Activated CD8-positive, alpha-beta memory T cell treated with anti-CD3 and anti-CD28 coated beads for 1 hour (primary cell): ENCODE data around the gene CLASRP.
"Not testable (repeated sequence)": the region's sequence is repeated elsewhere in the genome, so short reads cannot be mapped to it uniquely, and the experiment has no call there.

ENCODE experiments used
- DNase-seq, 2 donors: peaks; one replicate each; pipeline ENCODE4 v3.0.0-alpha.2; 2020; ENCODE audit warnings: low read depth in 1 of 2; ENCODE audit errors: extremely low read depth in 1 of 2

Gene CLASRP

DNA sequence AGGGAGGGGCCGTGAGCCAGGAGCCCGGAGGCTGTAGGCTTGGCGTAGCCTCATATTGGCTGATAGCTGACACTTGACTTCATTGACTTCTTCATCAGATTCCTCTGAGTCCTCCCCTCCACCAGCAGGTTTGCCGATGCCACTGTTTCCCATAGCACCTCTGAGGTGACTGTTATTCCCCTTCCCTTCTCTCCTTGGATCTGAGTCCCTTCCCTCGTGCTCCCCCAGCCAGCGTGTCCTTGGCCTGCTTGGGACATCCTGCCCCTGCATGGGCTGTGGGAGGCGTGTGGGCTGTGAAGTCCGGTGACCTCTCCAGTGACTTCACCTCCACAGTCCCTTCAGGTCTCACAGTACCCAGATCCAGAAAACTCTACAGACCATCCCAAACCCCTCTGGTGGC is 63.0 kb downstream of the CLASRP start:
- DNase-seq: no peak

DNA sequence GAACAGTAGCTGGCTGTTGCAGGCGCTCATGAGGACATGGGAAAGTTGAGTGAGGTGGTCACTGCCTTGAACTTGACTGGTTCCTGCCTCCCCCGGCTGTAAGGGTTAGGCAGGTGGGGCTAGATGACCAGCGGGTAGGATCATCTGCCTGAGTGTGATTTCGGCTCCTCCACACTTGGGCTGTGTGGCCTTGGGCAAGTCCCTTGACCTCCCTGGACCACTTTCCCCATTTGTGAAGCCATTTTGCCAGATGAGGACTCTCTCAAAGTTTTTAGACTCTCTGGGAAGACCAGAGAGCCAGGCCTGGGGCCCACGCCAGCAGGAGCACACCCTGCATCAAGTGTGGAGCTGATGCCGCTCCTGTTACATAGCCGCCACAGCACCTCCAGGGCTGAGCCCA is 63.6 kb downstream of the CLASRP start:
- no peak for DNase-seq

DNA sequence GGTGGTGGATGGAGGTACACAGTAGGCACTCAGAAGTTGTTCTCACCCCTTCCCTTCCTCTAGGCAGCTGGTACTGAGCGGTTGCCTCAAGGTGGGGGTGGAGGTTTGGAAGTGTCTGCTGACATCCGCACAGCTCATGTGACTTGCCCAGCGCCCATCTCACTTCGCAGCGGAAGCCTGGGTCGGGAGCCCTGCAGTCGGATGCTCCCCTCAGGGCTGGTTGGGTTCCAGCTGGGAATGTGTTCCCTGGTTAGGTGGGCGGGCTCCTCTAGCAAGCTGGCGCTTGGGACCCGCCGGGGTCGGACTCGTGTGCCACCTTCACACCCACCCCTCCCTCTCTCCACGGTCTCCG is 64.3 kb downstream of the CLASRP start:
- DNase-seq: no peak

DNA sequence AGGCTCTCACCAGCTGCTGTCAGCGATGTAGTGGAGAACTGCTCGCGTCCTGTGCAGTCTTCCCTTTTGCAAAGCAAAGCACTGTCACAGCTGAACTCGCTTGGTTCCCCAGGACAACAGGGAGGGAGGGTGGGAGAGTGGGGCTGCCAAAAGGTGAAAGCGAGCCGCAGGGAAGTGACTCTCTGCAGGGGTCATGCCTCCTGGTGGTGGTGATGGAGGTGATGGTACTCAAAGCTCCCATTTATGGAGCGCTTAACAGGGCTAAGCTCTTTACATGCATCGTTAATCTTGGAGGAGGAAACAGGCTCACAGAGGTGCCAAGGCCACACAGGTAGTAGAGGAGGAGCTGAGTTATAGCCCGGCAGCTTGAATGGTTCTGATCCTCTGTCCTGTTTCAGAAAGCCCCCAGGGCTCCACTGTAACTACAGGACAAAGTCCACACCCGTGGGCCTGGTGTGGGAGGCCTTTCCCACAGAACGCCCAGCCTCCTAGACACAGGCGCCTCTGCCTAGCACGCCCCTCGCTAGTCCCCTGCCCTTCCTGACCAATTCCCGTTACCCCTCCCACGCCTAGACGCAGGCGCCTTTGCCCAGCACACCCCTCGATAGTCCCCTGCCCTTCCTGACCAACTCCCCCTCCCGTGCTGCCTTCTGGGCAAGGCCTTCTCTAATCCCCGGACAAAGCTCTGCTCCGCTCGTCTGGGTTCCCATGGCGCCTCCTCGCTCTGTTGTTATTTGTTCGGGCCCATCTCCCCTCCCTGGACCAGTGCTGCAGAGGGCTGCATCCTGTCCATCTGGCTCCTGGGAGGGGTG is 64.9 kb downstream of the CLASRP start:
- no peak for DNase-seq

DNA sequence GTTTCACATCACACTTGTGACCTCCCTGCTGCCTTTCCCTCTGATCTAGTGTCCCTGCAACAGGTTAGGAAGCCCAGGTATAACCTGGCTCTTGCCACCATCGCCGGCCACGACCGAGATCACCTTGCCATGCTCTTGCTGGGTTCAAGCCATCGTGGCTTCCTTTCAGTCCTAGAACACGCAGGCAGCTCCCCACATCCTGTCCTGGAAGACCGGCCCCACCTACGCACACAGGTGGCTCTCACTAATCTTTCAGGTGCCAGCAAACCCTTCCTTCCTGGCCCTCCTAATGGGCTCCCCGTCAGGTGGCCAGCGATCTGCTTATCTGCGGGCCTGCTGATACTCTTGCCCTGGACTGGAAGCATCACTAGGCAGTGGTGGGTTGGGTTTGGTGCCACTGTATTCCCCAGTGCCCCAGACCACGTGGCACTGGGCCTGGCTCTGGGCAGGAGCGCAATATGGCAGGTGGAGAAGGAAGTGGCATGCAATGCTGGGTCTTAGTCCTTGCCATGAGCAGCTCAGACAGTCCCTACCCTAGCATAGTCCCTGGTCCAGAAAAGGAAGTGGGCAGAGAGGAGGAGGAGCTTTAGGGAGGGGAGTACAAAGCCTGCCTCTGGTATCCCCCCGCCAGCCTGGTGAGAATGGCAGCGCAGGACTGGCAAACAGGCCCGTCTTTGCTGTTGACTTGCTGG is 66.0 kb downstream of the CLASRP start:
- no peak for DNase-seq

DNA sequence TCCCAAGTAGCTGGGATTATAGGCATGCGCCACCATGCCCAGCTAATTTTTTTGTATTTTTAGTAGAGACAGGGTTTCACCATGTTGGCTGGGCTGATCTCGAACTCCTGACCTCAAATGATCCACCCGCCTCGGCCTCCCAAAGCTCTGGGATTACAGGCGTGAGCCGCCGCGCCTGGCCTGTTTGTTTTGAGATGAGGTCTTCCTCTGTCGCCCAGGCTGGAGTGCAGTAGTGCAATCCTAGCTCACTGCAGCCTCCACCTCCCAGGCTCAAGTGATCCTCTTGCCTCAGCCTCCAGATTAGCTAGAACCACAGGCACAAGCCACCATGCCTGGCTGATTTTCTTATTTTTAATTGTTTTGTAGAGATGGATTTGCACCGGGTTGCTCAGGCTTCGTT is 67.5 kb downstream of the CLASRP start:
- not testable (repeated sequence) for DNase-seq

DNA sequence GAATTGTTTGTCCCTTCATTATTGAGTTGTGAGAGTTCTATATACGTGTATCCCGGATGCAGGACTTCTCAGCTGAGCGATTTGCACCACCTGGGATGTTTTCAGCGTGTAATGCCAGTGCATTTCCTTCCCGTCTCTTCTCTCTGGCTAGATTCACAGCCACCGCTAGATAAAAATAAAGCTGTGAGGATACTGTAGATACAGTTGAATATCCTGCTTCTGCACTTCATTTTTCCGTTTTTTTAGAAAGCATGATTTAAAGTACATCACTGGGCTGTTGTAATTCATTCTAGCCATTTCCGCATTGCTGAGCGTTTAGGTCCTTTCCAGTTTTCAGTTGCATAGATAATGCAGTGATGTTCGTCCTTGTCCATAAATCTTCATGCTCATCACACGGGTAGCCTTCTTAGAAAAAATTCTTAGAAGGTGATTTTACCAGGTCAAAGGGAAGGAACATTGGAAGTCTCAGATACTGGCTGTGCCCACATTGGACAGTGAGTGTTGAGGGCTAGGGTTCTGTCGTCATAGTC is 68.8 kb downstream of the CLASRP start:
- no peak for DNase-seq

DNA sequence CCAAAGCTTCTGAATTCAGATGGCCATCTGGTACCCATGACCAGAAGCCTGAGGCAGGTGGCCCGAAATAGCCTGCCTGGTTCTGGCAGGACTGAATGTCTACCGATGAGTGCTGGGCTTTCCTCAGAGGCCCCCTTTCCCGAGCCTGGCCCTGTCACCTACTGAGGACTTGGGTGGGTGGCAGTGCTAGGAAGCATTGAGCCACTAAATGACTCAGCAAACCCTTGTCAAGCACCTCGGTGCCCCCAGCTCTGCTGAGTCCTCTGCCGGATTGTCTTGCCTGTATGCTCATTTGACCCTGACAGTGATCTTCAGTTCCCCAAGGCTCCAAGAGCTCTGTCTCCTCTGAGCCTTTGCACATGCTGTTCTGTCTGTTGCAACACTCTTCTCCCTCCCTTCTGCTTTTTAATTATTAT is 72.0 kb downstream of the CLASRP start:
- DNase-seq: no peak

DNA sequence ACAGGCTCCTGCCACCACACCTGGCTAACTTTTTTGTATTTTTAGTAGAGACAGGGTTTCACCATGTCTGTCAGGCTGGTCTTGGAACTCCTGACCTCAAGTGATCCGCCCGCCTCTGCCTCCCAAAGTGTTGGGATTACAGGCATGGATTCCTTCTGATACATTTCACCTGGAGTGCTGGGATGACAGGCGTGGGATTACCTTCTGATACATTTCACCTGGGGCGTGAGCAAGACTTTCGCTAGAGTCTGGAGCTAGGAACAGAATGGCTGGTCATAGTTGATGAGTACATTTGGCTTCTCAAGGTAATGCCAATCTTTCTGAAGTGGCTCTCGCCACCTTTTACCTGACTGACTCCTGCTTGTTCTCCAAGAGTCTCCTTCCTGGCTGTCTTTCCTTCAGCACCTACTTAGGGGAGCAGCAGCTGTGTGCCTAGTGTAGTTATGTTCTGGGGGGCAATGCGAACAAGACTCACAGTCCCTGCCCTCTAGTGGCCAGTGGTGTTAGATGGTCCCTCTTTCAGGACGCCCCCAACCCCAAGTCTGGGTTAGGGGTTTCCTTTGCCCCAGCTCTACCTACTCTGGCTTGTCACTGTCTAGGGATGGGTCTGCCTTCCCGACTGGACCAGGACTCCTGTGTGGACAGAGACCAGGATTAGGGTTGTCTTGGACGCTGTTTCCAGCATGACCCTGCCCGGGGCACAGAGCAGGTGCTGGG is 73.4 kb downstream of the CLASRP start:
- no peak for DNase-seq

DNA sequence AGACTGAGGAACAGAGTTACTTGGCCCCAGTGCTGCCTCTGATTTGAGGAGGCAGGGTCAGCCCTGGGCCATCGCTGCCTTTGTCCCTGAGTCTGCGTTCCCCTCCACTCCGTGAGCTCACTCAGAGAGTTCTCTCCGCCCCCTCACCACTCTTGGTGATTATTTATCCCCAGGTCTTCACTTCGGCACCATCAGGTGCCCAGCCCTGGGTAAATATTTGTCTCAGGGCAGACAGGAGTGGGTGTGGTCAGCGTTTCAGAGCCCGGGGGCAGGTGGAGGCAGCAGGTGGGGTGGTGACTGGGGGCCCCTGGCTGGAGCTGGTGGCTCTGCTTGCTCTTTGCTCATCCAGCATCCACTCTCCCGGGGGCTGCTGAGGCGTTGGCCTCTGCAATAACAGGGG is 74.8 kb downstream of the CLASRP start:
- DNase-seq: no peak

DNA sequence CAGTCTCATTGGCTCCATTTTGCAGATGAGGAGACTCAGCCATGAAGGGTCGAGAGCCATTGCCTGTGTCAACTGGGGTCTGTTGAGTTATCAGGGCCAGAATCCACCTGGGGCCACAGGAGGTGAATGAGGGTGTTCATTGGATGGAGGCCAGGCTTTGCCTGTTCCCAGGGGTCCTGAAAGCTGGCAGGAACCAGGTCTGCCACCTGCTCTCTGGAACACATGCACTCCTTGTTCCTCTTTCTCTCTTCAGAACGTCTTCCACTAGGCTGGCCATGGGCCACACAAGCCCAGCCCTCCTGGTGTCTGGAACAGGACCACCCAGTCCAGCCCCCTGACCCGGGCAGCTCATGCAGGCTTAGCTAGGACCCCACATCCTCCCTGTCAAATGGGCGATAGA is 75.3 kb downstream of the CLASRP start:
- DNase-seq: no peak

DNA sequence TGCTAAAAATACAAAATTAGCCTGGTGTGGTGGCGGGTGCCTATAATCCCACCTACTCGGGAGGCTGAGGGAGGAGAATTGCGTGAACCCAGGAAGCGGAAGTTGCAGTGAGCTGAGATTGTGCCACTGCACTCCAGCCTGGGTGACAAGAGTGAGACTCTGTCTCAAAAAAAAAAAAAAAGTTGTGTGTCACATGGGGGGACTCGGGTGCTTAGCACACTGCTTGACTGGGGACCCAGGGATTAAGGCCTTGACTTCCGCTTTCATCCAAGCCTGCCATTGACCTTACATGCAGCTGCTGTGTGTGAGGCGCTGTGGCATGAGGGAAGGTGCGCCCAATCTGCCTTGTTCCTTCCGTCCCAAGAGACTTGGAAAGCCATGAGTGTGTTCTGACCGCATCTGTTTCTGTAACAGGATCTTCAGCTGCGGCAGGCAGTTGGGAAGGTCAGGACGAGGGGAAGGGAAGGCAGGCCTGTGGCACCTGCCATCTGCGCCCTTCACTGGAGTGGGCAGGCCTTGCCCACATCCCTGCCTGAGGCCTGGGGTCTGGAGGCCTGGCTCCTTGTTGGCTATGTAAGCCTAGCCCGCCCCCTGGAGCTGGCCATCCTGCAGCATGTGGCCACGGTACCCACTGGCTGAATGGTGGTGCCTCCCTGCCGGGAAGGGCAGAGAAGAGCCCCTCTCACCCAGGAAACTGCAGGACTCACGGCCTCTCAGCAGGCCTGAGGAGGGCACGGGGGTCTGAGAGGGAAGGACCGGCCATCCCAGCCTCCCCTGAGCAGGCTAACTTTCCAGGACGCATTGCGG is 77.2 kb downstream of the CLASRP start:
- DNase-seq: no peak

DNA sequence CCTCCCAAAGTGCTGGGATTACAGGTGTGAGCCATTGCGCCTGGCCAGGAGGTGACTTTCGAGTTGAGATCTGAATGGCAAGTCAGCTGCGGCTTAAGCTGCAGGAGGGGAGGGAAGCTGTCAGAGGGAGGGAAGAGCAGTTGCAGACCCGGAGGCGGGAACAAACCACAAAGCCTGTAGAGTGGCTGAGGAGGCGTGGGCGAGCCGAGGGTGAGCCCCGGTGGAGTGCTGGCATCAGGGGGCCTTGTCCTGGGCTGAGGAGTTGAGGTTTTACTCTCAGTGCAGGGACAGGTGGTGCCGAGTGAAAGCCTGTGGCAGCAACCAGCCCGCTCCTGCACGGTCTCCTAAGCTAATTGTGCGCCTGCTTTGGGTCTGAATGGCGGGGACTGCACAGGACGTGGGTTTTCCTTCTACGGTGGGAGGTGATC is 78.3 kb downstream of the CLASRP start:
- DNase-seq: no peak

DNA sequence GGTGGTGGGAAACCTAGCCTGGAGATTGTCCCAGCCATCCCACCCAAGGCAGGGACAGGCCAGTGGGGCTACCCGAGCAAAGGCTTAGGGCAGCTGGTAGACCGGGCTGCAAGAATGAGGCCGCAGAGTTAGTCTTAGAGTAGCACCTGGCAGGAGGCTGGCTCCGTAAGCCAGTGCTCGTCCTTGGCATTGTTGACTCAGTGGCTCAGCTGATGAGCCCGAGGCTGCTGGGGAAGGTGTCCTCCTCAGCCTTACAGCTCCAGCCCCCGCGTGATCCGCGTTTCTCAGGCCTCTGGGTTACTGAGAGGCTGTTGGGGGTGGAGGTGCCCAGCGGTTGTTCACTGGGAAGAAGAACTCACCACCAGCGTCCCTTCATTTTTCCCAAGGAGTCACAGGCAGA is 78.8 kb downstream of the CLASRP start:
- DNase-seq: no peak

DNA sequence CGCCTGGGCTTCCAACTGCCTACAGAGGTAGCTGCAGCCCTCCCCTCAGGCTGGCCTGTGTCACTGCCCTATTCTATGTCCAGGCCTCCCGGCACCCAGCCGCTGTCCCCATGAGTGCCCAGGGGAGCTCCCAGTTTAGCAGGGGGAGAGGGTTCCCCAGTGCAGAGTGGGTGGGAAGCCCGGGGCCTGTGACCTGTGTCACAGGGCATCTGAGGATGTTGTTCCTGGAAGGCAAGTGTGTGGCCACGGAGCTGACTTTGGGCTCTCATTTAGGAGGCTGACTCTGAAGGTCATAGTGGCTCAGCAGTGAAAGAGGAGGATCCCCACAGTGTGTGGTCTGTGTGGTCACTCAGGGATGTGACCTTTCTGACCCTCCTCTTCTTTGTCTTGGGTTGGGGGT is 79.3 kb downstream of the CLASRP start:
- DNase-seq: no peak

DNA sequence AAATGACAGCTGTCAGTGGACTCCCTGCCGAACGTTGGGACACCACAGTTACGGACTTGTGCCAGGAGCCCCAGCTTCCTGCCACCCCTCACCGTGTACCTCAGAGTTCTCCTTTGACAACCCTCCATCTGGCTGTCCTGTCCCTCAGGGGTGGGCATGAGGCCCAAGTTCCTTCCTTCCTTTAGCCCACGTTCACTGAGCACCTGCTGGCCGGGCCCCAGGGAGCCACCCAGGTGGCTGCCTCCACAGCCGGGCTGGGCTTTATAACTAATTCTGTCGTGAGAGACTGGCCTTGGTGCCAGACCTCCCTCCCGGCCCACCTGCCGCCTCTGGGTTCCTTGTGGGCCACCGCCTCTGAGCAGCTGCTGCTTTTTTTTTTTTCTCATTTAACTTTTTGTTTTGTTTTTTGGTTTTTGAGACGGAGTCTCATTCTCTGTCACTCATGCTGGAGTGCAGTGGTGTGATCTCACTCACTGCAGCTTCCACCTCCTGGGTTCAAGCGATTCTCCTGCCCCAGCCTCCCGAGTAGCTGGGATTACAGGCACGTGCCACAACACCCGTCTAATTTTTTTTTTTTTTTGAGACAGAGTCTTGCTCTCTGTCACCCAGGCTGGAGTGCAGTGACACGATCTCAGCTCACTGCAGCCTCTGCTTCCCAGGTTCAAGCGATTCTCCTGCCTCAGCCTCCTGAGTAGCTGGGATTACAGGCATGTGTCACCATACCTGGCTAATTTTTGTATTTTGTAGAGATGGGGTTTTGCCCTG is 79.9 kb downstream of the CLASRP start:
- DNase-seq: not testable (repeated sequence)

DNA sequence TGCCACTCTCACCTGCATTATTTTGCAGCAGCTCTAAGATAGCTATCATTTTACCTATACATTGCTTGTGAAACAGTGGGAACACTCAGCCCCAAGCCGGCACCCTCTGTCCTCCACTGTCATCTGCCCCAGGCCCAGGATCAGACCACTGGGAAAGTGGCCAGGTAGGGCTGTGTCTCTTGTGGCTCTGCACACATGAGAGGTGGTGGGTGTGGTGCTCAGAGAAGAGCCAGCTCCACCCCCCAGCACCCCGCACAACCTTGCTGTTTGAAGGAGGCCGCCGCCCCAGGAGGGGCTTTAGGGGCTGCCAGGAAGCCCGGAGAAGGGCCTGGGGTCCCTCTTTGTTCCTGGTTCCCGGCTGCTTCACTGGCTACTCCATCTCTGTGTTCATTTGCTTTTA is 80.7 kb downstream of the CLASRP start:
- DNase-seq: no peak
